Measurements from ENCODE around the gene SLC25A42.
"Not testable (repeated sequence)": the region's sequence is repeated elsewhere in the genome, so short reads cannot be mapped to it uniquely, and the experiment has no call there.

The SLC25A42 gene, protein sequence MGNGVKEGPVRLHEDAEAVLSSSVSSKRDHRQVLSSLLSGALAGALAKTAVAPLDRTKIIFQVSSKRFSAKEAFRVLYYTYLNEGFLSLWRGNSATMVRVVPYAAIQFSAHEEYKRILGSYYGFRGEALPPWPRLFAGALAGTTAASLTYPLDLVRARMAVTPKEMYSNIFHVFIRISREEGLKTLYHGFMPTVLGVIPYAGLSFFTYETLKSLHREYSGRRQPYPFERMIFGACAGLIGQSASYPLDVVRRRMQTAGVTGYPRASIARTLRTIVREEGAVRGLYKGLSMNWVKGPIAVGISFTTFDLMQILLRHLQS

DNA sequence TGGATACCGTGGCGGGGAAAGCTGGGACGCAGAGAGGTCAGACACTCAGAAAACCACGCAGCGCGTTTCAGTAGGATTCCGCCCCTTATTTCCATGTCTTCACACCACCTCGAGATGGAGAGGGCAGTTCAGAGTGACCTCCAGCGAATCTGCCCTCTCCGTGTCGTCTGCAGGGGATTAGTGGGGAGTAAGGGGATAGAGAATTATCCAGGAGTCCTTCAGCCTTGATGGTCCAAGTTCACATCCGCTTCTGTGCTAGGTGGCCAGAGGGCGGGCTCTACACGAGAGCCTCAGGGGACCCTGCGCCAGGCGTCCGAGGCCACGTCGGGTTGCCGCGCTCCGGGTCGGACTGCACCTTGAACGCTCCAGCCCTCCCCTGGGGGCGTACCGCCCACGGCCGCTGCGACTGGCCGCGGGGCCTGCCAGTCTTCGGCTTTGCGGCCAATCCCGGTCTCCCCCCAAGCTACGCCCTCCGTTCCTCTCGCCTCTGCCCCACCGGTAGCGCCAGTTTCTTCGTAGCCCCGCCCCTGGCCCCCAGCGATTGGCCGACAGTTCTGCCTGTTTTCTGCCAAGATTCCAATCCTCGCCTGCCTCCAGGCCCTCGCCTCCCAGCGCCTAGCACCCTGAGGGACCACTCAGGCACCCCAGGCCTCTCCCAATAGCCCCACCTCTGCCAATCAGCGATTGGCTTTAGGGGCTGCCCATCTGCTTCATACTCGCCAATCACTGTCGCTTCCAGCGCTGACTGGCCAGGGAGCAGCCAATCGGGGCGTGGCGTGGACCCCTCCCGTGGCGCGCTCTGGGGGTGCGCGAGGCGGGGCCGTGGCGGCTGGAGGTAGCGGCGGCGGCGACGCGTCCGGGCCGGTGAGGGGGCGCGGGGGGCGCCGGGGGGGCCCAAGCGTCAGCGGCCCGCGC lies at the start of gene SLC25A42:
Gene SLC25A42 (plus strand): TSS at position 812 of the 915 bp plus-strand sequence. CDS start 32,131 bp downstream, outside the sequence.
- peak; percentile 95 to 99 (median 99) for DNase-seq

DNA sequence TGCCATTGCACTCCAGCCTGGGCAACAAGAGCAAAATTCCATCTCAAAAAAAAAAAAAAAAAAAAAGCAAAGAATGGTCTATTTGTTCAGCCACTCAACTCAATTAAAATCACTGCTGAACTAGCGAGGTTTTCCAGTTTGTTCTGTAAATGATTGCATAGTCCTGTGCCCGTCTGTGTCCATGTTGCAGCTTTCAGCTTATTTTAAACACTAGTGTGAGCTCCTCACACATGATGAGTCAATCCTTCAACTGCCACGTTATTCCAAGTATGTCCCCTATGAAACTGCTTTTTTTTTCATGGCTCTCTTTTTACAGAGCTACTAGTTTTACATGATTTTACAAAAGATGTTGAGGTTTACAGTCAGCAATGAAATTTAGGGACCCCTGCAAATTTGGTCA lies 42.7 kb upstream of the SLC25A42 start:
- DNase-seq, result no peak

DNA sequence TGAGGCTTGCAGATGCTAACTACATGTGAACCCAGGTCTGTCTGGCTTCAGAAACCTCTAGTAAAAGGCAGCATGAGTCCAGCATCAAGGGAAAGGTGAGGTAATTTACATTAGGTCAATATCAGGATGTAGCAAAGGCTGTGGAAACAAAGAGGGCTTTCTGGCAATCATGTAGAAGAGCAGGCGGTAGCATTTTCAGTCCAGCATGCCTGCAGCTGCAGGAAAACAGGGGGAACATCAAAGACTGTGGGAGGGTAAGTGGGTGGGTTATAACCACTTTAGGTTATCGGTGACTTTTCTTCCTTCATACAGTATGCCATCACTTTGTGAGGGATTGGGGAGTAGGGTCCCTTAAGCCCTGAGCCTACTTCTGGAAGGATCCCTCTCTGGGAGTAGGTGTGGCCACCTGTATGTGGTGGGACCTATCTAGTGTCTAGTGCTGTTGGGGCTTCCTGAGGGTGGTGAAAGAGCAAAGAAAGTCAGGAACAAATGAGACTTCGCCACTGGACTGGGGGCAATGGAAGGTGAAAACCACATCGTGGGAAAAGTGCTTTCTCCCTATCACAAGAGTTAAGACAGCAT lies 41.3 kb upstream of the SLC25A42 start:
- no peak for DNase-seq

DNA sequence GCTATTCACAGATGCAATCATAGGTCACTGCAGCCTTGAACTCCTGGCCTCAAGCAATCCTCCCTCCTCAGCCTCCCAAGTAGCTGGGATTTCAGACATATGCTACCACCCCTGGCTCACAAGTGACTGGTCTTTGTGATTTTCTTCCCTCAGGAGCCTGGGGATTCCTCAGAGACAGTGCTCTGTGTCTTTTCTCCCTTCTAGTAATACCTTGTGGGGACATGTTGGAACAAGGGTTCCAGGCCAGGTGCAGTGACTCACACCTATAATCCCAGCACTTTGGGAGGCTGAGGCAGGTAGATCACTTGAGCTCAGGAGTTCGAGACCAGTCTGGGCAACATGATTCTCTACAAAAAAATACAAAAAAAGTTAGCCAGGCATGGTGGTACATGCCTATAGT lies 40.4 kb upstream of the SLC25A42 start:
- not testable (repeated sequence) for DNase-seq

DNA sequence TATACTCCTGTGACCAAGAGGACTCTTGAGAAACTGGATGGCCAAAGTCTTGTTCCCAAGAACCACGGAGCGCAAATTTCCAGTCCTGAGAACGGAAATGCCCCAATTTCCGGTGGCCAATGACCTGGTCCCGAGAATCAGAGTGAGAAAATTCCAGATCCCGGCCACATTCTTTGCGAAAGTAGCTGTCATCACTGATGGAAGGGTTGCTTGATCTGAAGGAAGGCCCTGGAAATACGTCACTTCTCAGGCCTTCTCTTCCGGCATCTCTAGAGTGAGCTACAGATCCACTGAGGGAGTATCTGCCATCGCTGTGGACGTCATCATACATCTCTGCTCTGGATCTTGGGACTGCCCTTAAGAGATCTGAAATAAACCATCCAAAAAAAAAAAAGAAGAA lies 37.9 kb upstream of the SLC25A42 start:
- DNase-seq, result no peak

DNA sequence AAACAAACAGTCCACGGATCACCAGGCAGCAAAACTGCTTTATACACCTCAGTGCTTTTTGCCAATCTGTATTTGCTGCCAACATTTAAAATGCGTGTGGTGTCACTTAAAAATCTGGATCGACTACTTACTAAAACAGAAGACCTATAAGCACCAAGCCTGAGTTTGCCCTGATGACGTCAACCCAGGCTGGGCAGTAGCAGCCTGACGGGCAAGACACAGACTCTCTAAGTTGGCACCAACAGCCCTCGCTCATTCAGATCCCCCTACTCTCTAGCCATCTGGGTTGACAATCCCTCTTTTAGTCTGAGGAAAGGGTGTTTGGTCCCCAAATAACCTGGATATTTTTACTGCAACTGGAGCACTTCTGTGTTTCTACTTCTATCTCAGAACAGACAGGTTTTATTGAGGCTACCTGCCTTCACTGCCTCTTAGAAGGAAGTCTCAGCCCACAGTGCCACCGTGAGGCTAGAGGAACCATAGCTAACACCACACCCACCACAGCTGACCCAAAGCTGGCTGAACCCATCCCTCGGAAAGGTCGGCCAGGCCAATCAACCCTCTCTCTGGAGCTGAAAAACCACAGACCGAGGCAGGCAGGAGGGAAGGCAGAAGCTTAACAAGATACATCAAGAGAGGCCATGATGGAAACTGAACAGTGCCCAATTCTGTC lies 37.4 kb upstream of the SLC25A42 start:
- no peak for DNase-seq

DNA sequence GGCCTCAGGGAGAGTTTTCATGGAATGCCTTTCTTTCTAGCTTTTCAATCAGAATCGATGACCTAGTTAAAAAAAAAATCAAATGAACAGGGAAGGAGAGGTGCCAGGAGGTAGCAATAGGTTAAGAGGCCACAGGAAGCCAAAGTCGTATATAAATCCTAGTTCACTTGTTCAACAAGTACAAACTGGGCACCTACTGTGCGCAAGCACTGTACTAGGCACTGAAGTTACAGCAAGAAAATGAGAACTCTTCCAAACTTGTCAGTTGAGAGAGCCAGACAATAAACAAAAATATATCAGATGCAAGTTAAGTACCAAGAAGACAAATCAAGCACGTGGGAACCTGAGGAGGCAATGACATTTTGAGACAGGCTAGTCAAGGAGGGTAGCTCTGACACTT lies 36.6 kb upstream of the SLC25A42 start:
- no peak for DNase-seq

DNA sequence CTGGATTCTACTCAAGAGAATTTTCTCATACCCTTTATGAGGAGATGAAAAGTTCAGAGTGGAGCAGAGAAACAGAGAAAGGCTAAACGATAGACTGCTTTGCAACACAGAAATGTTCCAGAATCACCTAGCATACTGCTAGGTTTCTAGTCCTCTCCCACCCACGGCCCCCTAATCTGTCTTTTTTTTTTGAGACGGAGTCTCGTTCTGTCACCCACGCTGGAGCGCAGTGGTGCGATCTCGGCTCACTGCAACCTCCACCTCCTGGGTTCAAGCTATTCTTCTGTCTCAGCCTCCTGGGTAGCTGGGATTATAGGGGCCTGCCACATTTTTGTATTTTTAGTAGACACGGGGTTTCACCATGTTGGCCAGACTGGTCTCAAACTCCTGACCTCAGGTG lies 35.3 kb upstream of the SLC25A42 start:
- no peak for DNase-seq

DNA sequence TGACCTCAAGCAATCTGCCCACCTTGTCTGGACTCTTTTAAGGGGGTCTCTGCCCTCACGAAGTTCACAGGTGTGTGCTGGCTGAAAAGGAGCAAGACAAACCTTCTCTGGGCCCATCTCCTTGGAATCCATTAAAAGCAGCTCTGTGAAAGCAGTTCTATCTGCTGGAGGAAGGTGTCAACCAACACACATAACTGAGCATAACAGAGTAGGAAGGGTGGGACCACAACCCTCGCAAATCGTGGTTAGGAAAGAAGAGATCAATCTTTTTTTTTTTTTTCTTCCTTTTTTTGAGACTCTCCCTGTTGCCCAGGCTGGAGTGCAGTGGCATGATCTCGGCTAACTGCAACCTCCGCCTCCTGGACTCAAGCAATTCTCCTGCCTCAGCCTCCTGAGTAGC lies 31.9 kb upstream of the SLC25A42 start:
- no peak for DNase-seq

DNA sequence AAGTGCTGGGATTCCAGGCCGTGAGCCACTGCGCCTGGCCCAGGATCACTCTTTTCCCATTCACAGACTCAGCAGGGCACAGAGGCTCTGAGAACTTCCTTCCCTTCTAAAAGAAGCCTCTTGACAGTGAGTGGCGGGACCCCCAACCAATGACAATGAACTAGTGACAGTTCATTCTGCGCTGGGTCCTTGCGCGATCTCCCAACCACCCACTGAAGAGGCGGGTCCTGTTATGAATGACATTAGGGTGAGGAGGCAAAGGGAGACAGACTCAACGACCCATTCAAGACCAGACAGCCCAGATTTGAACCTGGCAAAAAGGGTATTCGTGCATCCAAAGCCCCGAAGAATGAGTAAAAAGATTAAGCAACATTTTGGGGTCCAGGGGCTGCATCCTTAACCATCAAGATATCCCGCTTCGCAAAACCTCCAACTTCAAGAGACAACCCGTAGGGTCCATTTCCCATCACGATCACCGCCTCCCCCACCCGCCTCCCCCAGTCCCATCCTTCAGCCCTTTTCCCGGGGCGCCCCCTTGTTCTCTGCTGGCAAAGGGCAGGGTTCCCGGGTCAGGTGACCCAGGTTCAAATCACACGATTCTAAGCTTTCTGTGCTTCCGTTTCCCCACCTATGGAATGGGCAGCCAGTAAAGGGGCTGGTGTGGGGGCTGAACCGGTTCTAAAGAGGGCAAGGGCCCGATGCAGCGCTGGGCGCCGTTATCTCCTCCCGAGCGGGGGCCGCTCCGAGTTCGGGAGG lies 31.2 kb upstream of the SLC25A42 start:
- peak; percentile 67 to 84 (median 68) for DNase-seq

DNA sequence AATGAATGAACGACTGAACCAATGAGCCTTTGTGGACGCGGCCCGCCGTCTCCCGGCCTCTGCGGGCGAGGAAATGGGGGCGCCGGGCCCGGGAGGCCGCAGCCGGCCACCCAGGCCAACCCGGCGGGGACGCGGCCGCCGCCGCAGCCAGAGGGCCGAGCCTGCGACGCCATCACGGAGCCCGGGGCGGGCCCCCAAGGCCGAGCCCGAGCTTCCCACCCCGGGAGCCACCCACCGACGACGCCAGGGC lies 30.7 kb upstream of the SLC25A42 start:
- no peak for DNase-seq

DNA sequence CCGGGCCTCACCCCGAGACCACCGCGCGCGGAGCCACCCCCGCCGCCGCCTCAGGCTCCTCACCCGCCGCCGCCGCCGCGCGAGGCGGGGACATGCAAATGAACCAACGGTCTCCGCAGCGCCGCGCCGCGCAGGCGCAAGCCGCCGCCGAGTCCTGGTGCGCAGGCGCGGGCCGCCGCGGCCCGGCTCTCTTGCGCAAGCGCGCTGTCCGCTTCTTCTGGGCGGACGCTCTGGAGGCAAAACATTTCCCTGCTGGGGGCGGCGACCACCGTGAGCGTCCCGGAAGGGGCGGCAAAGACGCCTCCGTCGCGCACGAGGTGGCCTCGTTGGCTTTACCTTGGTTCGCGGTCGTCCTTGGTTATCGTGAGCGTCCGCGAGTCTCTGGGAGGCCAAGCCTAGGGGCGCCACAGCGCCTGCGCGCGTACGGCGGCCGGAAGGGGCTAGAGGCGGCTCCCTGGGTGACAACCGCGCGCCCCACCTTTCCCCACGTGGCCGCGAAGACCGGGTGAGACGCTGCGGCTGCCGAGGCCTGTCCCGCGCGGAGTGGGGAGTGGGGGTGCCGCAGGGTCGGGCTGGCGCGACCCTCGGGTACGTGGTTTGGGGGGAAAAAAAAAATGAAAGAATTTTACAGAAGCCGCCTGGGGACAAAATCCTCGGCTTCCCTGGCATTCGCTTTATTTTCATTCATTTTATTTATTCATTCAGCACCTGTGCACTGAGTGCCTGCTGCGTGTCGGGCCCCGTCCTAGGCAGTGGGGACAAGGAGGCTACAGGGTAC lies 30.2 kb upstream of the SLC25A42 start, which contains the start of the genes ARMC6 and SUGP2:
Gene ARMC6 (plus strand): TSS at position 178 of the 778 bp plus-strand sequence. CDS start 607 bp downstream, outside the sequence.
Gene SUGP2 (minus strand): TSS at position 92 of the 778 bp plus-strand sequence. CDS start 2,446 bp downstream, outside the sequence.
- DNase-seq, result peak; percentile 76 to 94 (median 94)

DNA sequence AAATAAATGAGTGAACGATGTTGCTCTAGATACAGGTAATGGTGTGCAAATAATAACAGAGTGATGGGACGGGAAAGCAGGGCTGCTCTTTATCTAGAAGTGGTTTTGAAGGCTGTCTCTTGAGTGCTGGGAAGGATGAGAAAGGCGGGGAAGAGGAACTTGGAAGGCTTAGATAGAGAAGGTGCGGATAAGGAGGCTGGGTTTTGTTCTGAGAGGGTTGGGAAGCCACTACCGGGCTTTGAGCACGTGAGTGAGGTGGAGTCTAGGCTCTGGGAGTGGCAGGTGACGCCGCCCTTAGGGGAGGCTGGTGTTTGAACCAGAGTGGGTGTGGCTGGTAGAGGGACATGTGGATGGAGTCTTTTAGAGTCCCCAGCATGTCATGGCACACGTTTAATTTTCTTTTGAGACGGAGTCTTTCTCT lies 29.6 kb upstream of the SLC25A42 start:
- peak; percentile 51 to 77 (median 66) for DNase-seq

DNA sequence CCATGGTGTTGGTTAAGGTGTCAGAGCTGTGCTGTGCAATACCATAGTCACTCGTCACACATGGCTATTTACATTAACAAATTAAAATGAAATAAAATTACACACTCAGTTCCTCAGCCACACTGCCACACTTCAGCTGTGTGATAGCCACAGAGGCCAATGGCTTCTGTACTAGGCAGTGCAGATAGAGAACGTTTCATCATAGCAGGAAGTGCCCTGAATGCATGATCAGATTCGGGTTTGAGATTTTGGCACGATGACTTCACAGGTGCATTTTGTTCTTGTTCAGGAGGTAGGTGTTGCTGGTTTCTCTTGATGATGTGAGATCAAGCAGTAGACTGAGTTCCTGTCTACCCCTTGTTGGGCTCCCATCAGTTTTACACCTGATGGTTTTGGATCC lies 23.9 kb upstream of the SLC25A42 start:
- DNase-seq, result no peak

DNA sequence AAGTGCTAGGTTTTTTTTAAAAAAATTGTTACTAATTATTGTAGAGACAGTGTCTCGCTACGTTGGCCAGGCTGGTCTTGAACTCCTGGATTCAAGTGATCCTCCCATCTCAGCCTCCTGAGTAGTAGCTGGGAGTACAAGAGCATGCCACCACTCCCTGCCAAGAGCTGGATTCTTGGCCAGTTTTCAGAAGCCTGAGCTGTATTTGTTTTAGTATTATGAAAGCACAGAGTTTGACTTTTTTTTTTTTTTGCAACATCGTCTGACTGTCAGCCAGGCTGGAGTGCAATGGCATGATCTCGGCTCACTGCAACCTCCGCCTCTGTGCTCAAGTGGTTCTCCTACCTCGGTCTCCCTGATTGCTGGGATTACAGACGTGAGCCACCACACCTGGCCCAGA lies 23.4 kb upstream of the SLC25A42 start:
- DNase-seq, result no peak

DNA sequence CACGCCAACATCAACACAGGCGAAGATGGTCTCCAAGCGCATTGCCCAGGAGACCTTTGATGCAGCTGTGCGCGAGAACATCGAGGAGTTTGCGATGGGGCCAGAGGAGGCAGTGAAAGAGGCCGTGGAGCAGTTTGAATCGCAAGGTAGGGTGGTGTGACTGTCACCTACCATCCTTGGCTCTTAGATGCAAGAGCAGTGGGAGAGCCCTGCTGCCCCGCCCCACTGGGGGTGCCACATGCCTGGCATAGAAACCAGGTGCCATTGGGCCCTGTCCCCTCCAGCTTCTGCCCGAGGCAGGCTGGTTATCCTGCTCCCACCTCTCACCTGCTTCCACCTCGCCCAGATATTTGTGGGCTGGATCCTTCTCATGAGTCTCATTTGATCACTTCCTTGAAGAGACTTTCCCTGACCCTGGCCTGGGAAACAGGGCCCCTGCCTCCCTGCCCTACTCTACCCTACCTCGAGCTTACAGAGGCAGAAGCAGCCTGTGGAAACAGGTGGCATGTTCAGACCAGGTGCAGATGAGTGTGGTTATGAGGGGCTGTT lies 21.0 kb upstream of the SLC25A42 start:
- DNase-seq, result no peak

DNA sequence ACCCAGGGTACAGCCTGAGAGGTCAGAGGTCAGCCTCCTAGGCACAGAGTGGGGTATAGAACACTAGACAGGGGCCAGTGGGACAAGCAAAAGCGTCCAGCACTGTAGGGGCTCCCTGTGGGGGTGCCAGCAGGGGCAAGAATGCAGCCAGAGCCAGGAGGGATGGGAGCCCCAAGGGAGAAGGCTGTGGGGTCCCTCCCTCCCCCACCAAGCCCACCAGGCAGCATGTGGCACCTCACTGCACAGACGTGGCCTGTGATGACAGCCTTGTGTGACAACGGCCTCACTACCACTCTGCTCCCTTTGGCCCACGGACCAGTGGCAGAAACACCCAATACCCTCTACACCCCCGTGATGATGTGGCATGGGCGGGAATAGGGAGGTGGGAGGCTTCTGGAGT lies 20.3 kb upstream of the SLC25A42 start:
- no peak for DNase-seq

DNA sequence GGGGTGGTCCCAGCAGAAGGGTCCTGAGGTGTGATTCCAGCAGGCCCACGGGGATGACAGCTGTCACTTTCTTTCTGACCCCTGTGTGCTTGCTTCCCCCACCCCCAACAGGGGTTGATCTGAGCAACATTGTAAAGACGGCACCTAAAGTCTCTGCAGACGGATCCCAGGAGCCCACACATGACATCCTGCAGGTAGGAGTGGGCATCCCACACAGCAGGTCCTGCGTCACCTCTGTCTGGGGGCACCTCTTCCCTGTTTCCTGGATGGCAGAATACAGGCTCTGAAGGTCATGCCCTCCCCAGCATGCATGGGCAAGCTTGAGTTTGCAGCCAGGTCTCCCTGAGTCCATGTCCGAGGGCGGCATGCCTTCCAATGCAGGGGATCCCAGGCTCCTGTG lies 19.9 kb upstream of the SLC25A42 start:
- no peak for DNase-seq

DNA sequence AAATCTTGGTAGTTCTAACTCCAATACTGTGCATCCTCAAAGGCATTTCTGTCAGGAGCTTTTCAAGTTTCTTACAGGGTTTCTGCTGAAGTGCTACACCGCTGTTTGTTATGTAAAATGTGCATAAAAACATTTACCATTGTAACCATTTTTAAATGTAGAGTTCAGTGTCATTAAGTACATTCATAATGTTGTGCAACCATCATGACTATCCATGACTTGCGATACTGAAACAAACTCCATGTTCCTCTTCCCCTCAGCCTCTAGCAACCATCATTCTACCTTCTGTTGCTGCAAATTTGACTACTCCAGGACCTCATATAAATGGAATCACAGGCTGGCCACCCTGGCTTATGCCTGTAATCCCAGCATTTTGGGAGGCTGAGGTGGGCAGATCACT lies 14.4 kb upstream of the SLC25A42 start:
- no peak for DNase-seq

DNA sequence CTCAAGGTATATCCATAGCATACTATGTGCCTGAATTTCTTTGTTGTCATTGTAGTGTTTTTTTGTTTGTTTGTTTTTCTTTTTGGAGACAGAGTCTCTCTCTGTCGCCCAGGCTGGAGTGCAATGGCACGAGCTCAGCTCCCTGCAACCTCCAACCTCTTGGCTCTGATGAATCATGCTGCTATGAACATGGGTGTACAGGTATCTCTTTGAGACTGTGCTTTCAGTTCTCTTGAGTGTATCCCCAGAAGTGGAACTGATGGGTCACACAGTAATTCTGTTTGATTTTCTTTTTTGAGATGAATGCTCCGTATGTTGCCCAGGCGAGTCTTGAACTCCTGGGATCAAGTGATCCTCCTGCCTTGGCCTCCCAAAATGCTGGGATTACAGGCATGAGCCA lies 13.7 kb upstream of the SLC25A42 start:
- DNase-seq, result no peak

DNA sequence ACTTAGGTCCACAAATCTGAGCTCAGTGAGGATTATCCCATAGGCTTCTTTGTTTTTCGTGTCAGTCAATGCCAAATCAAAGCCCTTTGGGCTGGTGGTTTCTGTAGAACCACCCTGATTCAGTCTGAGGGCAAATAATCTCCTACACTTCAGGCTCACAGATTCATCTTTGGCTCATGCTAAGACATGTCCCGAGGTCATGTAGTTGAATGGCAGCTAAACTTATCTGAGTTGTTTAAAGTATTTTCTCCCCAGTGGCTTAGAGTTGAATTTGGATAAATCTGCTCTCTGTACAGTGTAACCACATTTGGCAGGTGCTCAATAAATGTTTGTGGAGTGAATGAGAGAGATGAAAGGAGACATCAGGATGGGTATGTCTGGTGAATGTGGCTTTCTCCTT lies 13.1 kb upstream of the SLC25A42 start:
- no peak for DNase-seq
